ENCODE data around the gene C2orf69. TPM values are rescaled to one million over a fixed set of nuclear protein-coding genes. Genes with fewer than 3 reads are reported as not detected.

C2orf69 gene
- total and polyA plus RNA-seq, 2 of the 13 experiments (the other 11 are each of a cell fraction or from before 2014, with no cell fraction given), result 4.8 to 19.3 TPM

DNA sequence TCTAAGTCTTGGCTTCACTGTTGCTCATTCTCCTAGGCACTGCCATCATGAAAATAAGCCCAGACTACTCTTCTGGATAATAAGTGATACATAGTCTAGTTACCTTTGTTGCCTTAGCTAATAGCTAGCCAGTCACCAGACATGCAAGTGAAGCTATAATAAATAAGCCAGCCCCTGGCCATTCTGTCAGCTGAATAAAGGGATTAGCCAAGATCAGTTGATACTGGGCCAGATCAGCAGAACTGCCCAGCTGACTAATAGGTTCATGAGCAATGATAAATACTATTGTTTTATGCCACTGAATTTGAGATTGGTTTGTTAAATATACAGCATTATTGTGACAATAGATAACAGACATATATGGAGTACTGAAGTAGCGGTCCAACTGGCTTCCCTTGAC, 8.0 kb upstream of the C2orf69 start:
- Histone ChIP-seq H3K4me1 (ENCODE audit: insufficient read depth, low read length) (peaks cover 8% of the 10 kb centered on the region; the same call in 1 of the 2 replicates), H3K79me2 (ENCODE audit: insufficient read depth, low read length) (no peaks in the 10 kb centered on the region), H3K36me3 (replicated peaks in 1 of 2; ENCODE audit: control insufficient read depth in 1 of 2, insufficient read depth in 2 of 2, low read length in 2 of 2) (no peaks in the 10 kb centered on the region), H3K27me3 (ENCODE audit: control insufficient read depth in 1 of 2, insufficient read depth in 2 of 2, low read length in 2 of 2) (no peaks in the 10 kb centered on the region), H3K9me3 (ENCODE audit: low read length) (no peaks in the 10 kb centered on the region), H4K20me1 (ENCODE audit: insufficient read depth, low read length) (no peaks in the 10 kb centered on the region), H3K27ac (ENCODE audit: extremely low read length, insufficient read depth, low read length) (no peak overlapping the region), H2AFZ (ENCODE audit: low read length) (no peak overlapping the region), H3K4me2 (ENCODE audit: low read depth, low read length) (no peak overlapping the region), H3K9ac (ENCODE audit: insufficient read depth, low read depth, low read length) (no peak overlapping the region), H3K4me3 (replicated peaks in 1 of 3; ENCODE audit: insufficient read depth in 1 of 3, low read depth in 2 of 3, low read length in 3 of 3) (no peak overlapping the region)
- TF ChIP-seq MED13 (CRISPR knock-in tag; IDR thresholded peaks at IDR 0.05), result no peak
- TF ChIP-seq ZNF749 (CRISPR knock-in tag; IDR thresholded peaks at IDR 0.05; ENCODE audit: borderline replicate concordance), result no peak
- TF ChIP-seq SOX13 (IDR thresholded peaks at IDR 0.05), result no peak
- TF ChIP-seq SOX13 (CRISPR knock-in tag; conservative IDR thresholded peaks at IDR 0.05 in 1 of 2, IDR thresholded peaks at IDR 0.05 in 1 of 2), result no peak
- TF ChIP-seq AGO2 (optimal IDR thresholded peaks at IDR 0.05; ENCODE audit: low read depth, low read length), result no peak
- TF ChIP-seq NFE2 (CRISPR knock-in tag; IDR thresholded peaks at IDR 0.05), result no peak
- TF ChIP-seq ZNF350 (CRISPR knock-in tag; IDR thresholded peaks at IDR 0.05; ENCODE audit: borderline replicate concordance, low read depth), result no peak
- TF ChIP-seq ZNF720 (CRISPR knock-in tag; IDR thresholded peaks at IDR 0.05), result no peak
- no peak for TF ChIP-seq U2AF2 (IDR thresholded peaks at IDR 0.05; ENCODE audit: low read depth, low read length)
- no peak for TF ChIP-seq ZNF225 (CRISPR knock-in tag; IDR thresholded peaks at IDR 0.05)
- no peak for TF ChIP-seq ZNF264 (CRISPR knock-in tag; IDR thresholded peaks at IDR 0.05)
- TF ChIP-seq CBX2 (IDR thresholded peaks at IDR 0.05; ENCODE audit: low read depth, low read length), result no peak
- no peak for TF ChIP-seq CBX2 (CRISPR knock-in tag; IDR thresholded peaks at IDR 0.05; ENCODE audit: low read depth)
- POLR2A ChIA-PET, result no interaction called here
- no TSS peak for BruUV-seq (replicated peaks)
- WGBS (ENCODE audit: low lambda C conversion rate), result 88% methylated on average over 1 of the region's 1 CpG
- CTCF ChIA-PET (ENCODE audit: low intra/inter-chr PET ratio, low total read pairs), result no interaction called here
- in situ Hi-C loops (cut with HindIII; ENCODE audit: extremely low pct_ligation_motif_present, low pct_unique_long_range_greater_than_20kb), result no loop called here
- no peak for FAIRE-seq
- DNase-seq (ENCODE audit: low spot score), result no peak
- no peak for ATAC-seq
- intact Hi-C loops (cut with micrococcal nuclease; ENCODE audit: unreplicated experiment), result no loop called here

All from HepG2 (cell line).